Measurements from ENCODE around the gene COL4A5.

GRCh38 chrX:108484251-108484650 is 44.6 kb downstream of the COL4A5 start:
- TF ChIP-seq EP300 (IDR thresholded peaks at IDR 0.05) (no peak), POLR2A (IDR thresholded peaks at IDR 0.05) (no peak)

Data from stomach (tissue), 4 donors.